Smooth muscle cell (in vitro differentiated cells): ENCODE results near the gene DNAI2. TPM values are rescaled to one million over a fixed set of nuclear protein-coding genes. Genes with fewer than 3 reads are reported as not detected.

Experiments
- DNase-seq: peaks from one replicate; lab custom pipeline; 2025; ENCODE audit not compliant: unreplicated experiment; lab: John Stamatoyannopoulos, UW
- H2AFZ ChIP-seq: fragments of 200-600 bp; sonication (generic); 2 replicates; pipeline ENCODE4 v1.6.0; 2016; ENCODE audit warnings: antibody characterized with exemption, low read depth, mild to moderate bottlenecking
- H3F3A ChIP-seq: fragments of 200-600 bp; sonication (generic); 2 replicates; pipeline ENCODE4 v1.6.0; 2017; ENCODE audit warnings: antibody characterized with exemption, low read depth
- H3K27ac ChIP-seq: fragments of 200-600 bp; sonication (generic); 2 replicates; pipeline ENCODE4 v1.5.1; 2016; ENCODE audit warnings: low read depth, mild to moderate bottlenecking
- H3K27me3 ChIP-seq: fragments of 200-600 bp; sonication (generic); 2 replicates; pipeline ENCODE4 v1.6.1; 2016; ENCODE audit warnings: low read depth, mild to moderate bottlenecking
- H3K36me3 ChIP-seq: fragments of 200-600 bp; sonication (generic); 2 replicates; pipeline ENCODE4 v1.5.1; 2016; ENCODE audit warnings: low read depth
- H3K4me1 ChIP-seq: fragments of 200-600 bp; sonication (generic); 2 replicates; pipeline ENCODE4 v1.5.1; 2016; ENCODE audit warnings: low read depth
- H3K4me2 ChIP-seq: fragments of 200-600 bp; sonication (generic); 2 replicates; pipeline ENCODE4 v1.6.0; 2016; ENCODE audit warnings: mild to moderate bottlenecking
- H3K4me3 ChIP-seq: fragments of 200-600 bp; sonication (generic); 2 replicates; pipeline ENCODE4 v1.5.1; 2016; ENCODE audit warnings: mild to moderate bottlenecking
- H3K79me2 ChIP-seq: fragments of 200-600 bp; sonication (generic); 2 replicates; pipeline ENCODE4 v1.6.0; 2016; ENCODE audit warnings: low read depth, mild to moderate bottlenecking
- H3K9ac ChIP-seq: fragments of 200-600 bp; sonication (generic); 2 replicates; pipeline ENCODE4 v1.6.0; 2016; ENCODE audit warnings: low read depth
- H3K9me3 ChIP-seq: fragments of 200-600 bp; sonication (generic); replicated peaks from 2 replicates; pipeline ENCODE4 v1.5.1; 2016; ENCODE audit warnings: low read depth
- H4K20me1 ChIP-seq: fragments of 200-600 bp; sonication (generic); 2 replicates; pipeline ENCODE4 v1.6.0; 2016; ENCODE audit warnings: low read depth
- WGBS: methylation state at CpG from one replicate; pipeline ENCODE4 v1.1.7; 2016; ENCODE audit warnings: low lambda C conversion rate; 5-methylcytosine and 5-hydroxymethylcytosine counted together
- polyA plus RNA-seq: library from polyadenylated mRNA; unstranded; fragments of >200 nt; fragmentation: Nextera tagmentation; extraction: Ambion mirVana; gene quantifications from 2 replicates; pipeline ENCODE4 v1.2.1, GENCODE V29; 2016
- total RNA-seq: library from RNA; depleted of rRNA; stranded (reverse); fragments of >200 nt; gene quantifications from 2 replicates; pipeline ENCODE4 v1.2.3, GENCODE V29; 2014
- TF ChIP-seq, protein P1 (sequence below): fragments of 200-600 bp; sonication (generic); IDR thresholded peaks from 2 replicates; pipeline ENCODE4 v1.5.1; 2017; ENCODE audit warnings: borderline replicate concordance, mild to moderate bottlenecking, antibody characterized with exemption; ENCODE audit not compliant: insufficient read depth, poor library complexity, severe bottlenecking

The DNAI2 gene
- total and polyA plus RNA-seq, 2 experiments from 2014 or later, result not detected

DNA sequence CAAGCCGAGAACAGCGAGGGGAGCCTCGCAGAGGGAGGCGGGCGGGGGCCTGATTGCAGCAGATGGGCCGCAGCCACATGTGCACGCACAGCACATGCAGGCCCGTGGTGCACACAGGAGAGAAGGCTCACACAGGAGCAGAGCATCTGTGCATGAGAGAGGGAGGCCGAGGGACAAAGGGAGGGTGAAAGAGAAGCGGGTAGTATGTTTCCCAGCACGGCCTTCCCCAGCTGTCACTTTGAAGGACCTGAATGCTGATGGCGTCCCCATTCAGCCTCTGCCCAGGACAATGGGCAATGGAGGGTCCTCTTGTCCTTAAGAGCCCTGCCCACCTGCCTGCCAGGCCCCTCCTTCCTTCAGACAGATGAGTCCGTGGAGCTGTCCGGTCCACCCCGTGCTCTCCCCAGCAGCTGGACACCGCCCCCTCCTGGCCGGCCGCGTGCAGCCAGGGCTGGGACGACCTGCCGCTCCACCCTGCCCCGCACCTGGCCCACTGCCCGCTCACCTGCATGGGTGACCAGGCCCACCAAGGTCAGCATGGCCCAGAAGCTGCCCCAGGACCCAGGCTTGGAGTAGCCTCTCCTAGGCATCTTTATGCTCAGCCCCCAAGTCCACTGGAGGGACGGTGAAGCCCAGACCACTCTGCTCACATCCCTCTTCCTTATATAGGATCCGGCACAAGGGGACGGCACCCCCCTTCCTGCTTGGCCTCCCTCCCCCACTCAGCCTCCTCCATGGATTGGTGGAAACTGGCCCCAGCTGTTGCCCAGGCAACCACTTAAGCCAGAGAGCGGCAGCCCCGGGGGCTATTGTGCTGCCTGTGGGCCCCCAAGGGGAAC, 87.4 kb downstream of the DNAI2 start, which contains the start of gene BTBD17:
BTBD17 (minus strand) TSS at position 639 of the 839 bp plus-strand sequence; CDS start at position 590, 49 bp downstream.
- Histone ChIP-seq H3K79me2 (no peaks in the 10 kb centered on the region), H3K4me3 (no peak within 1 kb of the TSS), H2AFZ (no peak within 1 kb of the TSS), H3K27me3 (peaks cover 60% of the 10 kb centered on the region), H3K9ac (no peak within 1 kb of the TSS), H3K4me2 (no peak within 1 kb of the TSS), H3K27ac (no peak within 1 kb of the TSS), H3K36me3 (no peaks in the 10 kb centered on the region), H3K4me1 (peaks cover 14% of the 10 kb centered on the region), H4K20me1 (no peaks in the 10 kb centered on the region), H3K9me3 (no peaks in the 10 kb centered on the region), H3F3A (no peaks in the 10 kb centered on the region)
- DNase-seq, result no peak
- WGBS, result 54% methylated on average over 28 of the region's 28 CpGs
- TF ChIP-seq, protein P1, sequence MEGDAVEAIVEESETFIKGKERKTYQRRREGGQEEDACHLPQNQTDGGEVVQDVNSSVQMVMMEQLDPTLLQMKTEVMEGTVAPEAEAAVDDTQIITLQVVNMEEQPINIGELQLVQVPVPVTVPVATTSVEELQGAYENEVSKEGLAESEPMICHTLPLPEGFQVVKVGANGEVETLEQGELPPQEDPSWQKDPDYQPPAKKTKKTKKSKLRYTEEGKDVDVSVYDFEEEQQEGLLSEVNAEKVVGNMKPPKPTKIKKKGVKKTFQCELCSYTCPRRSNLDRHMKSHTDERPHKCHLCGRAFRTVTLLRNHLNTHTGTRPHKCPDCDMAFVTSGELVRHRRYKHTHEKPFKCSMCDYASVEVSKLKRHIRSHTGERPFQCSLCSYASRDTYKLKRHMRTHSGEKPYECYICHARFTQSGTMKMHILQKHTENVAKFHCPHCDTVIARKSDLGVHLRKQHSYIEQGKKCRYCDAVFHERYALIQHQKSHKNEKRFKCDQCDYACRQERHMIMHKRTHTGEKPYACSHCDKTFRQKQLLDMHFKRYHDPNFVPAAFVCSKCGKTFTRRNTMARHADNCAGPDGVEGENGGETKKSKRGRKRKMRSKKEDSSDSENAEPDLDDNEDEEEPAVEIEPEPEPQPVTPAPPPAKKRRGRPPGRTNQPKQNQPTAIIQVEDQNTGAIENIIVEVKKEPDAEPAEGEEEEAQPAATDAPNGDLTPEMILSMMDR, result peak; percentile 58

DNA sequence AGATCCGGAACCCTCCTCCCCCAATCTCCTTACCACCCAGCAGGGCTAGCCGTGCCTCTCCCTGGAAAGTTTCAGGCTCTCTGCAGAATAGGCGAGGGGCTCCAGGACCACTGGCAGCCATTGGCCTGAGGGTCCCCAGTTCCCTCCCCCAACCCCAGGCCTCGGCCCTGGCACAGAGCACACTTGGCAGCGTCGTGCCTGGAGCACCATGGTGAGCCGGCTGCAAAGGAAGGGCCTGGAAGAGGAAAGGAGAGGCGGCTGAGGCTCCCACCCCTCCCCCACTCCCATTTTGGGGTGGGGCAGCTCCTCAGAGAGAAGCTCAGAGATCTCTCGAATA, 88.0 kb downstream of the DNAI2 start:
- Histone ChIP-seq H3K27me3 (peaks cover 56% of the 10 kb centered on the region), H3K36me3 (no peaks in the 10 kb centered on the region), H3K9ac (no peak overlapping the region), H3K9me3 (no peaks in the 10 kb centered on the region), H4K20me1 (no peaks in the 10 kb centered on the region), H3K79me2 (no peaks in the 10 kb centered on the region), H3F3A (no peaks in the 10 kb centered on the region), H3K4me3 (no peak overlapping the region), H3K4me2 (no peak overlapping the region), H3K4me1 (peaks cover 14% of the 10 kb centered on the region), H3K27ac (no peak overlapping the region), H2AFZ (no peak overlapping the region)
- WGBS, result 58% methylated on average over 9 of the region's 9 CpGs
- DNase-seq, result no peak
- TF ChIP-seq, protein P1, result no peak

DNA sequence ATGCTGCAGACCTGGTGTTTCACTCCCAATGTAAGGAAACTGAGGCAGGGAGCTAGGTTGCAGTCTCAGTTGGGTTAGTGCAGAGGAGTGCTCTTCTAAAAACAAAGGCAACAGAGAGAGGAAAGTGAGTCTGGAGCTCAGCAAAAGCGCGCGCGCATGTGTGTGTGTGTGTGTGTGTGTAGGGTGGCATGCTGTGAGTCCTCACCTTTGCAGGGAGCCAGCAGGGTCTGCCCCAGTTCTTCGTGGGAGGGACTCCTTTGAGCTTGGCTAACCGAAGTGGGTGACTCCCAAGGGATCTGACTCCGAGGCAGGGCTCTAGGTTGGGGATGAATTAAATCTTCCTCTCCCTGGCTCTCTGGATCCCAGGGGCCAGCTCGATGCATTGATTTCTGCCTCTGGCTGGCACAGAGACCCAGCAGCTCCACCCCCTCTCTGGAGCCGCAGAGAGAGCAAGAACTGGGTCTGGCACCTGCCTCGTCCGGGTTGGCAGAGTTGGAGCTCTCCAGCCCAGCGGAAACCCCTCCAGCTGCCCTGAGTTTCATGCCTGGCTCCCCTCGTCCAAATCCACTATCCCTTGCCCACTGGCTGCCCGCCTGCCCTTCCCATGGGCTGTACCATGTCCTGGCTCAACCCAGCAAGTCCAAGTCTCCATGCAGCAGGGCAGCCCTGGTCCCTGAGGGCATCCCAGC, 88.9 kb downstream of the DNAI2 start:
- Histone ChIP-seq H2AFZ (no peak overlapping the region), H3K36me3 (no peaks in the 10 kb centered on the region), H3K9me3 (no peaks in the 10 kb centered on the region), H3F3A (no peaks in the 10 kb centered on the region), H3K4me2 (no peak overlapping the region), H3K27me3 (peaks cover 46% of the 10 kb centered on the region), H4K20me1 (no peaks in the 10 kb centered on the region), H3K4me1 (peaks cover 14% of the 10 kb centered on the region), H3K9ac (no peak overlapping the region), H3K79me2 (no peaks in the 10 kb centered on the region), H3K4me3 (no peak overlapping the region), H3K27ac (no peak overlapping the region)
- 81% methylated on average over 14 of the region's 14 CpGs for WGBS
- no peak for DNase-seq
- TF ChIP-seq, protein P1, result no peak

Other genes starting within 250 kb of the DNAI2 start
- 377 and 449 TPM in 2 replicates for gene RPL38, start 70.6 kb upstream of the DNAI2 start, total RNA-seq
- 889 and 1,006 TPM in 2 replicates for gene RPL38, start 70.6 kb upstream of the DNAI2 start, polyA plus RNA-seq
- 0.94 and 1.6 TPM in 2 replicates for gene TTYH2, start 60.7 kb upstream of the DNAI2 start, total RNA-seq
- 1.3 and 1.9 TPM in 2 replicates for gene TTYH2, start 60.7 kb upstream of the DNAI2 start, polyA plus RNA-seq
- not detected in 2 replicates for gene KIF19, start 52.0 kb downstream of the DNAI2 start, total RNA-seq
- gene KIF19, start 52.0 kb downstream of the DNAI2 start, polyA plus RNA-seq, result not detected in 2 replicates
- gene BTBD17, start 87.6 kb downstream of the DNAI2 start, total RNA-seq, result not detected in 2 replicates
- gene BTBD17, start 87.6 kb downstream of the DNAI2 start, polyA plus RNA-seq, result not detected in 2 replicates
- gene GPR142, start 93.3 kb downstream of the DNAI2 start, total RNA-seq, result not detected in 2 replicates
- gene GPR142, start 93.3 kb downstream of the DNAI2 start, polyA plus RNA-seq, result not detected in 2 replicates
- 57.0 and 64.5 TPM in 2 replicates for gene GPRC5C, start 157.9 kb downstream of the DNAI2 start, total RNA-seq
- 96.9 and 103 TPM in 2 replicates for gene GPRC5C, start 157.9 kb downstream of the DNAI2 start, polyA plus RNA-seq
- not detected in 2 replicates for gene CD300A, start 192.4 kb downstream of the DNAI2 start, total RNA-seq
- gene CD300A, start 192.4 kb downstream of the DNAI2 start, polyA plus RNA-seq, result 0.76 TPM in 1 of 2 replicates, not detected in the other